Measurements from ENCODE around the gene CADPS. TPM values are rescaled to one million over a fixed set of nuclear protein-coding genes. Genes with fewer than 3 reads are reported as not detected.
A peak's percentile ranks its signal among the peaks of the same experiment; 100 is the strongest.

Gene CADPS
- polyA plus RNA-seq, 1 of the 3 experiments (the other 2 are of a cell fraction), result 5.8 TPM

DNA sequence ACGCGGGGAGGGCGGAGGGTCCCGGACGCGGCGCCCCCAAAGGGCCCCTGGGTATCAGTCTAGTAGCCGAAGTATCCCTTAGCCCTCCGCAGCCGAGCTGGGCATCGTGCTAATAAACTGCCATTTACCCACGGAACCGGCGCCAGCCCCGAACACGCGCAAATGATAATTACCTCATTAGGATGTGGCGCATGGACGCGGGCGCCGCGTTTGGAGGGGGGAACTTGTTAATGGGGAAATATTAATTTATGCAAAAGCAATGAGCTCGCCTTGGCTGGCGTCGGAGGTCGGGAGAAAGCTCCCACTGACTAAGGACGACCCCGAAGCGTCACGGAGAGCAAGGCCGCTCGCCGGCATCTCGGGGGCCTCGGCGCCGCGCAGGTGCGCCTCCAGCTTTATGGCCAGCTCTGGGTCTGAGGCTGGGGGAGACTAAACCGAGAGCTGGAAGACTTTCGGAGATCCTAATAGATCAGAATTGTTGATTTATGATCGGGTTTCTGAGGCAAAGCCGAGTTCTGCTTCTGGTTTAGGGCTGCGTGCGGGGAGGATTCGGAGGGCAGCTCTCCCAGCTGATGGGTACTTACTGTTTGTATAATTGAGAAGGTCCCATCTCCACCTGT, 501.4 kb downstream of the CADPS start:
- ChIA-PET POLR2A (no interaction called here), CTCF (interaction anchor here (1.3 kb wide), 1 partner anchor 184 kb away, joined by 3 read pairs; no protein-coding TSS in a partner anchor)
- Histone ChIP-seq H4K20me1 (ENCODE audit: insufficient read depth) (no peaks in the 10 kb centered on the region), H3K9ac (no peak overlapping the region), H3K4me3 (ENCODE audit: low read depth in 2 of 2, low read length in 1 of 2) (peak overlapping the region in 1 of 2 experiments; percentile 60; a peak in 3 of 4 replicates), H3K36me3 (replicated peaks in 1 of 2; ENCODE audit: control insufficient read depth in 1 of 2, insufficient read depth in 2 of 2, low read length in 1 of 2) (no peaks in the 10 kb centered on the region), H3K27me3 (ENCODE audit: insufficient read depth) (peaks cover 90% of the 10 kb centered on the region), H3K4me2 (peak overlapping the region; percentile 90), H3K4me1 (ENCODE audit: control insufficient read depth in 1 of 2, insufficient read depth in 2 of 2, low read depth in 1 of 2, low read length in 1 of 2) (peaks cover 0 to 9% of the 10 kb centered on the region in 2 experiments; a peak in 1 of 4 replicates), H3F3A (replicated peaks; ENCODE audit: insufficient read depth) (no peaks in the 10 kb centered on the region), H3K9me2 (no peaks in the 10 kb centered on the region), H3K79me2 (ENCODE audit: insufficient read depth) (no peaks in the 10 kb centered on the region), H3K27ac (ENCODE audit: low read depth in 2 of 2, low read length in 1 of 2) (no peak overlapping the region), H3K9me3 (no peaks in the 10 kb centered on the region), H2AFZ (ENCODE audit: low read depth) (0 out of 2 replicates have a peak overlapping the region, but pooled peaks have one; percentile 56)
- WGBS (ENCODE audit: low lambda C conversion rate), result 13% methylated on average over 32 of the region's 47 CpGs
- DNase-seq, result peak; percentile 36
- TF ChIP-seq, protein P1, sequence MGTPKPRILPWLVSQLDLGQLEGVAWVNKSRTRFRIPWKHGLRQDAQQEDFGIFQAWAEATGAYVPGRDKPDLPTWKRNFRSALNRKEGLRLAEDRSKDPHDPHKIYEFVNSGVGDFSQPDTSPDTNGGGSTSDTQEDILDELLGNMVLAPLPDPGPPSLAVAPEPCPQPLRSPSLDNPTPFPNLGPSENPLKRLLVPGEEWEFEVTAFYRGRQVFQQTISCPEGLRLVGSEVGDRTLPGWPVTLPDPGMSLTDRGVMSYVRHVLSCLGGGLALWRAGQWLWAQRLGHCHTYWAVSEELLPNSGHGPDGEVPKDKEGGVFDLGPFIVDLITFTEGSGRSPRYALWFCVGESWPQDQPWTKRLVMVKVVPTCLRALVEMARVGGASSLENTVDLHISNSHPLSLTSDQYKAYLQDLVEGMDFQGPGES (IDR thresholded peaks at IDR 0.05; ENCODE audit: low read depth, low read length), result no peak
- TF ChIP-seq EP300 (IDR thresholded peaks at IDR 0.05; ENCODE audit: borderline replicate concordance in 1 of 2, low read depth in 1 of 2, low read length in 1 of 2) (no peak), EZH2phosphoT487 (IDR thresholded peaks at IDR 0.05; ENCODE audit: borderline replicate concordance, low read depth) (0 out of 2 replicates have a peak, but pooled peaks have one; percentile 52), FOXJ3 (CRISPR knock-in tag; IDR thresholded peaks at IDR 0.05) (no peak)

DNA sequence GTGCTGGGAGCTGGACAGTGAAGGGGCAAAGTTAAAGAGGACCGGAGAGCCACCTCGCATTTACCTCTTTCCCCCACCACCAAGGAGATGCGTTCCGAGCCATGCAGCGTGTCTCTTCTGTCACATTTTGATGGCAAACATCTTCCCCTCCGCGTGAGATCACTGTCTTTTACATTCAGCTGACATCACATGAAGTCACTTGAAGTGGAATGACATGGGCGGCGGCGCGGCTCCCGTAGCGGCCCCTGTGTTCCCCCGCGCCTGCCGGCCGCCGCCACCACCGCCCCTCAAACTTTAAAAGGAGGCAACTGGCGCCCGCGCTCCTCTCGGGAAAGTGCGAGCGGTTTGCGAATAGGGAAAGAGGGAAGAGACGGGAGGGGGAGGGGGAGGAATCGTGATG, 502.0 kb downstream of the CADPS start, which contains the start of gene FEZF2:
FEZF2 (minus strand) TSS at position 336 of the 400 bp plus-strand sequence. CDS start 682 bp downstream, outside the sequence.
- Histone ChIP-seq H4K20me1 (ENCODE audit: insufficient read depth) (no peaks in the 10 kb centered on the region), H3K79me2 (ENCODE audit: insufficient read depth) (no peaks in the 10 kb centered on the region), H3K9me3 (no peaks in the 10 kb centered on the region), H3K4me3 (ENCODE audit: low read depth in 2 of 2, low read length in 1 of 2) (peak within 1 kb of the TSS; percentile 22 to 60; a peak in 3 of 4 replicates), H3K36me3 (replicated peaks in 1 of 2; ENCODE audit: control insufficient read depth in 1 of 2, insufficient read depth in 2 of 2, low read length in 1 of 2) (no peaks in the 10 kb centered on the region), H3K9ac (no peak within 1 kb of the TSS), H3K9me2 (no peaks in the 10 kb centered on the region), H3K27ac (ENCODE audit: low read depth in 2 of 2, low read length in 1 of 2) (no peak within 1 kb of the TSS), H3F3A (replicated peaks; ENCODE audit: insufficient read depth) (no peaks in the 10 kb centered on the region), H3K4me1 (ENCODE audit: control insufficient read depth in 1 of 2, insufficient read depth in 2 of 2, low read depth in 1 of 2, low read length in 1 of 2) (peaks cover 0 to 6% of the 10 kb centered on the region in 2 experiments; a peak in 1 of 4 replicates), H3K4me2 (peak within 1 kb of the TSS; percentile 90), H2AFZ (ENCODE audit: low read depth) (0 out of 2 replicates have a peak within 1 kb of the TSS, but pooled peaks have one; percentile 56), H3K27me3 (ENCODE audit: insufficient read depth) (peaks cover 90% of the 10 kb centered on the region)
- TF ChIP-seq YY1 (IDR thresholded peaks at IDR 0.05; ENCODE audit: low read depth) (no peak), TEAD4 (IDR thresholded peaks at IDR 0.05; ENCODE audit: borderline replicate concordance, insufficient read depth) (no peak), JUND (IDR thresholded peaks at IDR 0.05) (no peak), POLR2AphosphoS5 (IDR thresholded peaks at IDR 0.05; ENCODE audit: low read depth, low read length) (no peak), SIN3A (IDR thresholded peaks at IDR 0.05; ENCODE audit: borderline replicate concordance, low read depth, low read length) (no peak), EZH2phosphoT487 (IDR thresholded peaks at IDR 0.05; ENCODE audit: borderline replicate concordance, low read depth) (no peak), NFIC (IDR thresholded peaks at IDR 0.05; ENCODE audit: borderline replicate concordance) (no peak), TAF1 (IDR thresholded peaks at IDR 0.05; ENCODE audit: borderline replicate concordance, low read depth, low read length) (no peak), RXRA (IDR thresholded peaks at IDR 0.05; ENCODE audit: borderline replicate concordance, low read depth) (no peak)
- TF ChIP-seq, protein P1 (IDR thresholded peaks at IDR 0.05; ENCODE audit: low read depth, low read length), result no peak
- peak; percentile 39 for DNase-seq
- POLR2A ChIA-PET, result no interaction called here
- 7% methylated on average over 28 of the region's 28 CpGs for WGBS (ENCODE audit: low lambda C conversion rate)
- CTCF ChIA-PET, result interaction anchor here (1.3 kb wide), 1 partner anchor 185 kb away, joined by 3 read pairs; no protein-coding TSS in a partner anchor

All from SK-N-SH (cell line).